HG02885 (cell line): ENCODE data around the gene ABLIM3.

Experiments used
- ATAC-seq: cut with Tn5 transposase; IDR thresholded peaks from one replicate; pipeline ENCODE4 v1.9.1; 2021; ENCODE audit warnings: mild to moderate bottlenecking; ENCODE audit not compliant: unreplicated experiment, poor library complexity

ABLIM3 gene

DNA sequence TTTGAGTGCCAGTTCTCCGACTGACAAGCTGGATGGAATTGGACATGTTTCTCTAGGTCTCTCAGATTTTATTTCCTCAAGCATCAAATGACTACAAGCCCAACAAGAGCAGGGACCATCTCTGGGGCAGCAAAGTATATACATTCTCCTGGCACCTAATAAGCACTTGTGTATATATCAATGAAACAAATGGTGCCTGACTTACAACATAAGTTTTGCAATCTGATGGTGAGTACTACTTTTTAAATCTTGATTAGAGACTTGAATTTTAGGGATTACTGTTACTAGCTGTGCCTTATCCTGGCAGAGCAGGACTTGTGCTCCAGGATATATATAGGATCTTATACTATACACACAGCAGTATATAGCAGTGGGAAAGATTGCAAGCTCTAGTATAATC lies 8.8 kb upstream of the ABLIM3 start:
- no peak for ATAC-seq

DNA sequence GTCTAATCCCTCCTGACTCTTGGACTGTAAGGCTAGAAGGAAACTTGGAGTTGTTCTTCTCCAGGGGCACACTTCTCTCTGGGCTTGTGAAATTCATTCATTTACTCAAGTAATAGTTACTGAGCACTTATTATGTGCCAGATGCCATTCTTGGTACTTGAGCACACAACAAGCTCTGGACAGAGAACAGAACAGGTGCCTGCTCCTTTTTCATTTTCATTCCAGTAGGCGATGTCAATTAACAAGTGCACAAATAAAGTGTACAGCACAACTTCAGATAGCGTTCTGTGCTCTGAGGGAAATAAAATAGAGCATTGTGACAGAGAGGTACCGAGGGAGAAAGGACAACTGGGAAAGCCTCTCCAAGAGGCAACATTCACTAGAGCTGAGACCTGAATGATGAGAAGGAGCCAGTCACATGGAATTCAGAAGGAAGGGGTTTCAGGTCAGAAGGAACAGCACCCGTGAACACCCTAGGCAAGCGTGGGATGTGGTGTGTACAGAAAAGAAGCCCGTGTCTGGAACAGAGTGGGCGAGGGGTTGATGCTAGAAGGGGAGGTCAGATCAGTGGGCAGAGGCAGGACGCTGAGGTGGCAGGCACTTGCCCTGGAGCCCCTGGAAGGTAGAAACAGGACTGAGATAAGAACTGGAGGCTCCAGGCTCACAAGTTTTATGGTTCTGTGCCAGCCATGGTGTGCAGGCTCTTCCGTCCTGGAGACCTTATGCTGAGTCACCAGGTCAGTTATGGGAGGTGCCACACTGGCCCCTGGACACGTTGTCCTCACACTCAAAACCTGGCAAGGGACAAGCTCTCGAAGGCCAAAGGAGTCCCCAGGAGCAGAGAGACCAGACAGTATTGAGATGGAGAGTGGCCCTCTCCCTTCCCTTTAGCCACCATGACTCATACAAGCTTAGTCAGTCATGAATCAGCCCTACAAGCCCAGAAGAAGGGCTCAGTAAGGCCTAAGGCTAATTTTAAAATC lies 7.2 kb upstream of the ABLIM3 start:
- ATAC-seq = no peak

DNA sequence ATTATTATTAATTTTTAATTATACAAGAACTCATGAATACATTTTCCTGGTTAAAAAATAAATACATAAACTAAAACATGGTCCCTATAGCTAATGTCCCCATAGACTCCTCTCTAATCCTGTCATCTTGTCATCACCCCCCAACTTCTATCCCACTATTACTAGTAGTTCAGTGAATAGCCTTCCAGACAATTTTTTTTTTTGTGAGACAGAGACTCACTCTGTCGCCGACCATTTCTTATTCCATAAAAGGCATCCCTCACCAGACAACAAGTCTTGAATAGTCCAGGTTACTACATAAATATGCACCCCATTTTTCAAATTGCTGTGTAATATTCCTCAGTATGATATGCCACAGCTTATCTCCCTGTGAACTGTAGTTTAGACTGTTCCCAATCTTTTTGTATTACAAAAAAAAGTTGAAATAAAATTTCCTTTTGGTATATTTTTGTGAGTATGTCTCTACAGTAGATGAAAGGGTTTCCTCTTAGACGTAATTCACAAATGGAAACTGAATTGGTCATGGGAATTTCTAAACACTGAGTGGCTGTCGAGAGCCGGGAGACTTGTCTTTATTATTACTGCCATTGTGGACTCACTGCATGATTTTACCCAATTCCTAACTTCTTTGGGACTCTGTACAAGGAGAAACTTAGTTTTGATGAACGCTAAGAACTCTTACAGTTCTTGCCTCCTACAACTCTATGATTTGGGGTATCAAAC lies 6.4 kb upstream of the ABLIM3 start:
- no peak for ATAC-seq

DNA sequence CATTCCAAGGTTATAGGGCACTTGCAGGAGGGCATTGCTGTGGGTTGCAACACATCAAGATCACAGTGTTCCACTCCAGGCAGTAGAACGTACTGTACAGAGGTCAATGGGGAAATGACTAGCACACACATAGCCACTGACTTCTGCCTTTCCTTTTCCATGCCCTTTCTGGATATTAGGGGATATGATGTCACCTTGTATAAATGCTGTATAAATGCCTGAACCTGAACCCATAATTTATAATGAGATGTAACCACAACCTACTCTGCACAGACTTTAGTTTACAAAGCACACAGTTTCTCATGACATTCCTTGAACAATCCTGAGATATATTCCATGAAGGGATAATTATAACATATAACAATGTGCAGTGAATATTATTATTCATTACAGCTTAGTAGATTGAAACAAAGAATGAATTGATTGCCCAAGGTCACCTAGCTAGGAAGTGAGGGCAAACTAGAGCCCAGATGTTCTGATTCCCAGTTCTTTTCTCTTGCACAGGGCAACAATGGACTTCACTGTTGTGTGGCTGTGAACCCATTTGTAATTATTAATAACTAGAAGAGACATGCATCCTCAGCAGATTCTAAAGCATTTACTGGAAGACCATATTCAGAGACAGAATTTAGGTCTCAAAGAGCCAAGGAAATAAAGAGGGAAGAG lies 5.6 kb upstream of the ABLIM3 start:
- ATAC-seq = no peak

DNA sequence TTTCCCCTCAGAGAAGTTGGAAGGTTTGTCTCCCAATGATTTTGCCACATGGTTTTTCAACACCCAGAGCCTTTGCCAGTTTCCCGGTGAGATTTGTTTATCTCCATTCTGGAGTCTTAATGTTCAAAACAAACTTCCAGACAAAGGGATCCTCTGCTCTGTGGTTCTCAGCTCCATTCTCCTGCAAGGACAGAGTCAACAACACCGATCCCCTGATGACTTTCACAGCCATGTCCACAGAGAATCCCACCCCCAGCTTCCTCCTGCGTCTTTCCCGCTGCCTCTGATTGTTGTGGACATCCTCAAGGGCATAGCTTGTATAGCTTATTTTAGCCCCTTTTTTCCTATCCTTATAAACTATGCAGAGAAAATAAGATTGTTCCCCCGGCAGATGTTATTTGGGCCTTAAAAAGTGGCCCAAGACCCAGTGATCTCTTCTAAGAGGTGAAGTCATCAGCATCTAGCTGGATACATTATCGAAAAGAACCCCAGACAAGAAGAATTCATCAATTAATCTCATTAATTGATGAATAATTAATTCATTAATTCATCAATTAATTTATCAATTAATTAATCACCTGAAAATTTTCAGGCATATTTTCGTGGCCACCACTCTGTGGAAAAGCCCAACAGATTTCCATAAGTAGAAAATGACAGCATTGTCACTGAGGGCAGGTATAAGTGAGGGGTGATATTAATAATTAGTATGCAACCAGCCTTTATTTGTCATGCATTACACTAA lies 2.9 kb upstream of the ABLIM3 start:
- ATAC-seq = no peak

DNA sequence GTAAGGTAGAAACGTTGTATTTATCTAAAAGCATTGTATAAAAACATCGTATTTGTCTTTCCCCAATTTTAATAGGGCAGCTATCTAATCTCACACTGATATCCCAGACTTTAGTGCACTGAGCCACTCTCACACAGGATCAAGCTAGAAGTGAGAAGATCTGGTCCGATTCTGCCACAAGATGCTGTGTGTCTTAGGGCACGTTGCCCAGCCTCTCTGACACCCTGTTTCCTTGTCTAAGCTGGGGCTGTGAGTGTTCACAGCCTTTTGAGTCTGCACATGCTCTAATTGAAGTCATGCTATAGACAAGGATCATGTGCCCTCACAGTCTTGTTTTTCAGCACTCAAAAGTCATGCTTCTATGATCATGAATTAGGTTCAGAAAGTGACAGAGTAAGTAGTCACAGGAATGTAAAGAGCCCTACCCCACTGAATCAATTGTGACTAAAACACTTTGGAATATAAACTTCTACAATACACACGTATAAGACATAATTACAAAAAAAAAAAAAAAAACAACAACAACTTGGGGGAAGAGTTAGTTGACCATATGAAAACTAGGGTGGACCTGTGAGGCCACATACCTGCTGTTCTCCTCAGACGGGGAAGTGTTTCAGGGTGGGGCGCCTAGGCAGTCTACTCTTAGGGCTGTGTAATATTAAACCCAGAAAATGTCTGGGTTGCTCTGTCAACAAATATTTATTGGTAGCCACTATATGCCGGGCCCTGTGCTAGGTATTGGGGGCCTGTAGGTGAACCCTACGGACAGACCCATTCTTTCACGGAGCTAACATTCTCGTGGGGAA lies 893 bp upstream of the ABLIM3 start:
- ATAC-seq = no peak

DNA sequence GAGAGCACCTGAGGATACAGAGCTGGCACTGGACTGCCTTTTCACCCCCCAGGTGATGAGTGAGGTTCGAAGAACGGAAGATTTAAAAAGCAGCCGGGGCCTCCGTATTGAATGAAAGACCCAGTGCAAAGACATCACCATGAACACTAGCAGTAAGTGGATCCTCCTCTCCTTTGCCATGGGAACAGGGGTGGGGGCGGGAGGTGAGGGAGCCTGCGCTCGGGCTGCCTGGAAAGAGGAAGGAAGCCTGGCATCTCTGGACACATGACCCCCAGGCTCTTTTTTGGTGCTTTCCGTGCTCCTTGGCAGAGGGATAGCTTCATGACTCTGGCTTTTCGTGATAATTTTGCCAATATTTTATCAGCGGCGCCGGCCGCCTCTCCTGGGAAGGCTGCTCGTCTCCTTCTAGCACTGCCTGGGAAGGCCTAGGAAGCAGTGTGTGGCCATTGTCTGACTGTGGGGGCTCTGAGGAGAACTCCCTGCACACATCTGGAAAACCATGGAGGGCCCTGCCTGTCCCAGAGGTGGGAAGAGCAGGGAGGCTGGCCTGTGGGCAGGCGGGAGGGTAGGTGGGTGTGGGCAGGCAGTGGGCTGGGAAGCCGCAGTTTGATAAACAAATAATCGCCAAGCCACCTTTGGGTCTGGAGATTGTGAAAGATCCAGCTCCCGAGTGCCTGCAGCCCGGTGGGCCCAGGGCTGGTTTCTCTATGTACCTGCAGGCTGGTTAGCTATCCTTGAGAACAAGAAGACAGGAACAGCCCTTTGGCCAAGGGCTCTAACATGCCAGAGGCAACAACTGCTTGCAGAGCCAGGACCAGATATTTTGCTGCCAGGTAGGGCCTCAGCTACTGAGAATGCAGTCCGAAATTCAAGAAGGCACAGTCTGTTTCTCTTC lies 911 bp downstream of the ABLIM3 start:
- ATAC-seq = no peak

DNA sequence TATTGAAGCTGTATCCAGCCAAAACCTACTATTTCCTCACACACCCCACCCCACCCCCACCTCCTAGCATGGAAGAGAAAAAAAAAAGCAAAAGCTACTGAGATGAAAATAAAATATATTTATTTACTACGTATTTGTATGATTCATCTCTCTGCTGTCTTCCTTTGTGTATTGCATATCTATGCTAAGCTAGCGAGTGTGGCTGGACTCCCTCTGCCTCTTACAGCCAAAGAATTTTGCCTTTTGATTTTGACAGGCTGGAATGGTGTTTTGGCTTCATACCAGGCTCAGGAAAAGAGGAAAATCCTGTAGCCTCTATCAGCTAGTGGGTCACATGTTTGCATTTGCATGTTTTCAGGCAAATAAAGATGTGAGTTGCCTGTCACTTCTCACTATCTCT lies 2.2 kb downstream of the ABLIM3 start:
- no peak for ATAC-seq

DNA sequence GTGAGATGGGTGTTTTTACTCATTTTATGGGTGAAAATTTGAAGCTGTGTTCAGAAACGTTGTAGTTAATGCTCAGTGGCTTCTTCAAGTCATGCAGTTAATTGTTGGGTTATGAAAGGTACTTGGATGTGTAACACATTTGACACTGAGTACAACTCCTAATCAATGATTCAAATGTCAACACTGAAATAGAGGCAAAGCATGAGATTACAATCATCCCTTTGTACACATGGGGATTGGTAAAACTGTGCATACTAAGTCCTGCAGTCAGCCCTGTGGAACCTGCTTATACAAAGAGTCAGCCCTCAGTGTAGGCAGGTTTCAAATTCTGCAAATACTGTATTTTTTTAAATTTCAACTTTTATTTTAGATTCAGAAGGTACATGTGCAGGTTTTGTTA lies 3.3 kb downstream of the ABLIM3 start:
- no peak for ATAC-seq

DNA sequence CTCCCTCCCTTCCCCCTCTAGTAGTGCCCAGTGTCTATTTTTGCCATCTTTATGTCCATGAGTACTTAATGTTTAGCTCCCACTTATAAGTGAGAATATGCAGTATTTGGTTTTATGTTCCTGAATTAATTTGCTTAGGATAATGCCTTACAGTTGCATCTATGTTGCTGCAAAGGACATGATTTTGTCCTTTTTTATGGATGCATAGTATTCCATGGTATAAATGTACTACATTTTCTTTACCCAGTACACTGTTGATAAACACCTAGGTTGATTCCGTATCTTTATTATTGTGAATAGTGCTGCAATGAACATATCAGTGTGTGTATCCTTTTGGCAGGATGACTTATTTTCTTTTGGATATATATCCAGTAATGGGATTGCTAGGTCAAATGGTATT lies 3.8 kb downstream of the ABLIM3 start:
- ATAC-seq = no peak

DNA sequence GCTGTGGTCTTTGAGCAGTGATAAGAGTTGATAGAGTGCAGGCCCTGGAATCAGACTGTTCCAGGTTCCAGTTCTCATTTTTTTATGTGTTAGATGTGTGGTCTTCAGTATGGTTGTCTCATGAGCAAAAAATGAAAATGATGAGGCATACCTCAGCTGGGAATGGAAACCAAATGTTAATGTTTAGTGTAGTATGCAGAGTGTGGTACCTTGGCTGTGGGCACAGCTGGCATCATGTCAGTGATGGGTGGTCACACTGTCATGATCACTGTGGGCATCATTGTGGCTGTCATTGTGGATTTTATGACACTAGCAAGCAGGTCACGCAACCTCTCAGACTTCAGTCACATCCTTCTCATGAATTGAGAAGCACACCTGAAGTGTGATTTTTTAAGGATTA lies 6.4 kb downstream of the ABLIM3 start:
- no peak for ATAC-seq

DNA sequence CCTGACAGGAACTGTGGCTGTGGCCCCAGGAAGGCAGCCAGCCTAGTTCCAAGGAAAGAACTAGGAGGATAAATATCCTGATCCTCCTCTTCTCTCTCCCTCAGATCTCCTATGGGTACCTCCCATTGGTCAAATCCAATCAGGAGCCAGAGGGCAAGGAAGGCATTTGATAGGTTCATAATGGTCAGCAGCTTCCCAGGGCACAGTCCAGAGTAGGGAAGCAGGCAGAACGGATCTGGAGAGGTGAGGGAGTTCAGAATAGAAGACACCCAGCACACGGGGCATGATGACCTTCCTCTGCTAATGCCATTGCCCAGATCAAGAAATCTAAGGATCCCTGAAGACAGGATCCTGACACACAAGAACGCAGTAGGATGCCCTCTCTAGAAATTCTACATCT lies 8.6 kb downstream of the ABLIM3 start:
- ATAC-seq = no peak

DNA sequence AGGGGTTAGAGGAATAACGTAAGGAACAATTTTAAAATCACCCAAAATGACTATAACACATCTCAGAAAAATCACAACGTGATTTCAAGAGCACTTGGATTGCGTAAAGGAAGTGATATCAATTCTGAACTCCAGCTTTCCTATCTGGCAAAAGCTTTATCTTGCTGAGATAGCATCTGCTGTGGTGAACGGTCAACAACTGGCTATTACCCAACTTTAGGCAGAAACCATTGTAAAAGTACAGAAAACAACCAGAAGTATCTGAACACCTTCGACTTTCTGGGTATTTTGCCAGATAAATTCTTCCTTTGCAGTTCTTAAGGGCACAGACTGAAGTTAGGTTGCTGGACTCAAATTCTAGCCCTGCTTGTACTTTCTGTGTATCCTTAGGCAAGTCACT lies 9.2 kb downstream of the ABLIM3 start:
- no peak for ATAC-seq

DNA sequence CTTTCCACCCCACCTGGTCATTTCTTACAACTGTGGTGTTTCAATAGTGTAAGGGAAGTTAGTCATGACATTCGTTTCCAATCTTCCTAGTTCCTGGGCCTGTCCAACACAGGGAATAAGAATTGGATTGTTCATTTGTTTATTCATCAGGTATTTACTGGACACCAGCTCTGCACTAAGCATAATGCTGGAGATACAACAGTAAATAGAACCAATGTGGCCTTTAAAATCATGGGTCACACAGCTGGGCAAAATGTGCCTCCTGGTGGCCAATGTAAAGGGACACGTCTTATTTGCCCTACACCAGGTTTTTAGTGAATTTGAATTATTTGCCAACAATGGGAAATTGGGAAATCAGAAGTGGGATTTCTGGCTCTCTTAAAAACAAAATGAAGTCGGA lies 10.4 kb downstream of the ABLIM3 start:
- ATAC-seq = no peak

DNA sequence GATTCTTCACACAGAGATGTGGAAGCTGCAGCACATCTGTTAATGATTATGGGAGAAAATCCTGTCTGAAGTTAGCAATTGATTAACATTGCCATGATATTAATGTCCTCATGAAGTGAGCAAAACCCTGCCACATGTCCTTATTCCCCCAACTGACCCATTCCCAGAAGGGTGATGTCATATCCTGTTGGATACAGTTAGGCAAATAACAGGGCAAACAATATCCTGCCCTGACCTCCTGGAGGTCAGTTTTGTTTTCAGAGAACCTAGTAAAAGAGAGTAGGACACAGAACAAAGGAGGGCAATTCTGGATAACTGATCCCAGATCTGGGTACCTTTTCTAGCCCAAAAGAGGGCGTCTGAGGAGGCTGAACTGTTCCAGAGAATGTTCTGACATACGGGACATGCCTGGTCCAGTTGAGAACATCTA lies 11.0 kb downstream of the ABLIM3 start:
- no peak for ATAC-seq

DNA sequence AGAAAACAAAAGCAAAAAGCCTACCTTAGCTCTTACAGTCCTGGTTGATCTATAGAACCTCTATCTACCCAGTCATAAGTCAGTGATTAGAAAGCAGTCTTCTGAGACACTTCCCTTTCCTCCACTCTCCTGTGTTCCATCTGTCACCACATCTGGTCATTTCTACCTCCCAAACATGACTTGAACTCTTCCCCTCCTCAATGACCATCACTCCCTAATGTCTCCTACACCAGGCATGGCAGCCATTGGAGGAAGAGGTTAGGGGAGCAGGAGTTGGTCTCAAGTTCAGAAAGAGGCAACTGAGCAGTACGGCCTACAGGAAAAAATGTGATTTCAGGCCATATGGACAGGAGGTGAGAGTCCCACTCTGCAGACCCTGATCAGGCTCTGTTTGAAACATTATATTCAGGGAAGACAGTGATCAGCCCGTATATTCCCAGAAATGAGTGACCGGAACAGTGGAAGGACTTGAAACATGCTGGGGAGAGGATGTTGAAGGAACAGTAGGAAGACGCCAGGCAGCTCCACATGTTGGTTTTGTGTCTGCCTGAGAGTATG lies 12.0 kb downstream of the ABLIM3 start:
- ATAC-seq = no peak

DNA sequence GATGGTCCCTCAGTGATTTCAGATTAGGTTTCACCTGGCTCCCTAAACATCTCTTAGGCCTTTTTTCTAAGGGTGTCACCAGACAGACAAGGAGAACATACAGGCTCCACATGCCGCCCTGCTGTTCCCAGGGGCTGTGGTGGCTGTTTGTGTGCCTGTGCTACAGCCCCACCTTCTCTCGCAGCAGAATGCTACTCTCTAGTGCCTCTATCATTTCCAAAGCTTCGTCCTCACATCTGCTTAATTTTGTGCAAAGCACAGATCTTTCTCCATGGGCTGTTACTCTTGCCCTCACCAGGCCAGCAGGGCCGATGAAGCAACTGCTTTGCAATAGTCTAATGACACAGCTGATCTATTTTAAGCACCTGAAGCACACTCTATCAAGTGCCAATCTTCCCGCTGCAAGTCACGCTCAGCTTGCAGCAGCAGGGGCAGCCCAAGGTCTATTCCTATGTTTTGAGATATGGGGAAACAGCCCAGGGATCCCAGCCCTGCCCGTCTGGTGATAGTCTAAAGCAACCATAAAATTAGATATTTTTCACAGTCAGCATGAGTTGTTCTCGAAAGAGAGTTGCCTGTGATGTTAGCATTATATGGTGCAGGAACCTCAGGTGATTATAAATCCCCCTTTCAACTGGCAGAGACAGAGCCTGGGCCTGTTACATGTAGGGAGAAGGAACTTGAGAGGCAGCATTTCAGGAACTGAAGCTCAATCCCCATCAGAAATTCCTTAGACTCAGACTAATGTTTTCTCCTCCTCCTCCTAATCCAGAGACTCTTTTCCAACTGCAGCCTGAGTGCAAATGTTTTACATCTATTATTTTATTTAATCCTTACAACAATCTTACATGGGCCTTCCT lies 12.7 kb downstream of the ABLIM3 start:
- no peak for ATAC-seq
